DND-41 (cell line): ENCODE data around the gene DNASE1L3.
A peak's percentile ranks its signal among the peaks of the same experiment; 100 is the strongest.

Source experiments
- ATAC-seq: fragments of 200-7000 bp; cut with Tn5 transposase; 3 replicates; pipeline ENCODE4 v1.9.1; 2021; ENCODE audit warnings: low read depth; ENCODE audit not compliant: insufficient read depth
- DNase-seq: peaks from one replicate; pipeline ENCODE4 v3.0.0-alpha.2; 2020
- H2AFZ ChIP-seq: 2 replicates; pipeline ENCODE4 v1.6.0; 2012; ENCODE audit warnings: low read depth, low read length
- H3K27ac ChIP-seq: 2 replicates; pipeline ENCODE4 v1.5.1; 2012; ENCODE audit warnings: low read length, inconsistent platforms
- H3K27me3 ChIP-seq: fragments of 200-600 bp; sonication (generic); 2 replicates; pipeline ENCODE4 v1.6.0; 2012; ENCODE audit warnings: low read length, mild to moderate bottlenecking, inconsistent platforms; ENCODE audit not compliant: insufficient read depth, poor library complexity
- H3K36me3 ChIP-seq: 2 replicates; pipeline ENCODE4 v1.5.1; 2012; ENCODE audit warnings: low read length, inconsistent platforms; ENCODE audit not compliant: insufficient read depth
- H3K4me1 ChIP-seq: 2 replicates; pipeline ENCODE4 v1.5.1; 2012; ENCODE audit warnings: mild to moderate bottlenecking, low read length; ENCODE audit not compliant: insufficient read depth
- H3K4me2 ChIP-seq: 2 replicates; pipeline ENCODE4 v1.6.0; 2012; ENCODE audit warnings: mild to moderate bottlenecking, moderate library complexity, low read length, inconsistent platforms; ENCODE audit not compliant: insufficient read depth
- H3K4me3 ChIP-seq, 2 experiments: fragments of 200-600 bp in 1 of 2; shearing (Covaris generic) in 1 of 2; 2 replicates each; pipeline ENCODE4 v1.5.1; 2012 to 2016; ENCODE audit warnings: inconsistent platforms in 2 of 2, low read length in 2 of 2, mild to moderate bottlenecking in 2 of 2, low read depth in 1 of 2, moderate library complexity in 1 of 2
- H3K79me2 ChIP-seq: 2 replicates; pipeline ENCODE4 v1.6.0; 2012; ENCODE audit warnings: low read length, inconsistent platforms; ENCODE audit not compliant: insufficient read depth
- H3K9ac ChIP-seq: 2 replicates; pipeline ENCODE4 v1.6.0; 2012; ENCODE audit warnings: low read depth, mild to moderate bottlenecking, inconsistent platforms, low read length, moderate library complexity
- H3K9me3 ChIP-seq: 2 replicates; pipeline ENCODE4 v1.5.1; 2012; ENCODE audit warnings: low read length, moderate library complexity, mild to moderate bottlenecking, inconsistent platforms; ENCODE audit not compliant: insufficient read depth, severe bottlenecking
- H4K20me1 ChIP-seq: 2 replicates; pipeline ENCODE4 v1.6.0; 2012; ENCODE audit warnings: low read length; ENCODE audit not compliant: insufficient read depth
- EZH2 ChIP-seq: IDR thresholded peaks from 3 replicates; pipeline ENCODE4 v1.6.1; 2012; ENCODE audit warnings: borderline replicate concordance, low read depth, mild to moderate bottlenecking, moderate library complexity, low read length, inconsistent platforms; ENCODE audit not compliant: severe bottlenecking
- TF ChIP-seq, protein P1 (sequence below): IDR thresholded peaks from 2 replicates; pipeline ENCODE4 v1.5.1; 2012; ENCODE audit warnings: borderline replicate concordance, low read length, moderate library complexity, mild to moderate bottlenecking; ENCODE audit not compliant: poor library complexity, severe bottlenecking; ENCODE audit errors: extremely low read depth

DNASE1L3 gene

GRCh38 chr3:58167431-58168351 is 43.1 kb downstream of the DNASE1L3 start:
- Histone ChIP-seq H3K27ac (no peak overlapping the region), H3K4me1 (no peaks in the 10 kb centered on the region), H3K9me3 (no peaks in the 10 kb centered on the region), H3K4me2 (no peak overlapping the region), H3K9ac (no peak overlapping the region), H3K4me3 (no peak overlapping the region), H3K27me3 (no peaks in the 10 kb centered on the region), H2AFZ (no peak overlapping the region), H4K20me1 (no peaks in the 10 kb centered on the region), H3K79me2 (no peaks in the 10 kb centered on the region), H3K36me3 (peaks cover 66% of the 10 kb centered on the region)
- ATAC-seq: peak; percentile 95
- DNase-seq: peak; percentile 71
- TF ChIP-seq EZH2: no peak
- TF ChIP-seq, protein P1, sequence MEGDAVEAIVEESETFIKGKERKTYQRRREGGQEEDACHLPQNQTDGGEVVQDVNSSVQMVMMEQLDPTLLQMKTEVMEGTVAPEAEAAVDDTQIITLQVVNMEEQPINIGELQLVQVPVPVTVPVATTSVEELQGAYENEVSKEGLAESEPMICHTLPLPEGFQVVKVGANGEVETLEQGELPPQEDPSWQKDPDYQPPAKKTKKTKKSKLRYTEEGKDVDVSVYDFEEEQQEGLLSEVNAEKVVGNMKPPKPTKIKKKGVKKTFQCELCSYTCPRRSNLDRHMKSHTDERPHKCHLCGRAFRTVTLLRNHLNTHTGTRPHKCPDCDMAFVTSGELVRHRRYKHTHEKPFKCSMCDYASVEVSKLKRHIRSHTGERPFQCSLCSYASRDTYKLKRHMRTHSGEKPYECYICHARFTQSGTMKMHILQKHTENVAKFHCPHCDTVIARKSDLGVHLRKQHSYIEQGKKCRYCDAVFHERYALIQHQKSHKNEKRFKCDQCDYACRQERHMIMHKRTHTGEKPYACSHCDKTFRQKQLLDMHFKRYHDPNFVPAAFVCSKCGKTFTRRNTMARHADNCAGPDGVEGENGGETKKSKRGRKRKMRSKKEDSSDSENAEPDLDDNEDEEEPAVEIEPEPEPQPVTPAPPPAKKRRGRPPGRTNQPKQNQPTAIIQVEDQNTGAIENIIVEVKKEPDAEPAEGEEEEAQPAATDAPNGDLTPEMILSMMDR: peak; percentile 91

DNA sequence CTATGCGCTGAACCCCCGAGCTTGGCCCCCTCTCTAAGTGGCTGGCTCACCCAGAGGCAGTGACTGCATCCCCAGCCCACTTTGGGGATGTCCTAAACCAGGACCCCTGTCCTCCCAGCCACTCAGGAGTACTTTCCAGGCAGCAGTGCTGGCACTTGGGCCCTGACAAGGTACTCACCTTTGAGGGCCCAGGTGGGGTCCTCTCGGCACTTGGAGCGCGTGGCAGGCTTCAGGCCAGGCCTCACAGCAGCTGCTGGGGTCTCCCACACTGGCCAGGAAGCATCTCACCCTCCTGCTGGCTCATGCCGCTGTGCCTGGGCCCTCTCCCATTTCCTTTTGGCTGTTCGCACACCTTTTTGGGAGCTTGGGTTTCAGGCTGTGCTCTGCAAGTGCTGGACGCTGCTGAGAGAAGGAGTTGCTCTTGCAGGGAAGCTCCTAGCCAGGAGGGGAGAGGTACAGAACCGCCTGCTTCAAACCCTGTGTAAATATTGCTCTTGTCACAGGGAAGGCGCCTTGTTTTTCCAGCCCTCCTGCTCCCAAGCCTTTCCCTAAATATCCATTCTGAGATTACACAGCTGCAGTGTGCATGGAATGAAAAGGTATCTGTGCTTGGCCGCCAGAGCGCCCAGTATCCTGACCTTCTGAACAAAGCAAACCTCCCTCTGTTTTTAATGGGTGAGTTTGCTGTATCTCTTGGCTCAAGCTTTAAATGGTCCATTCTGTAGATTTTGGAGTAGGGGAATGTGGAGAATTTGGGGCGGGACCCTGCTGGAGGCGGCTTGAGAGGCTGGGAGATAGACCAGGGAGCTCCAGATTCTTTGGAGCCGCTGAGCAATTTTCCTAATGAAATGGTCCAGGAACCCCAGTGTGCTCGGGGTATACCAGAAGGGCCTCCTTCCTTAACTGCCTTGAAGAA is 45.6 kb downstream of the DNASE1L3 start:
- TF ChIP-seq, protein P1: no peak
- no peak for TF ChIP-seq EZH2
- no peak overlapping the region for H3K4me3 ChIP-seq
- peaks cover 85% of the 10 kb centered on the region for H3K36me3 ChIP-seq
- H4K20me1 ChIP-seq: no peaks in the 10 kb centered on the region
- H3K4me1 ChIP-seq: no peaks in the 10 kb centered on the region
- no peak overlapping the region for H3K27ac ChIP-seq
- no peak overlapping the region for H3K9ac ChIP-seq
- no peak for DNase-seq
- H3K9me3 ChIP-seq: no peaks in the 10 kb centered on the region
- no peak overlapping the region for H3K4me2 ChIP-seq
- no peaks in the 10 kb centered on the region for H3K27me3 ChIP-seq
- ATAC-seq: no peak
- no peak overlapping the region for H2AFZ ChIP-seq
- no peaks in the 10 kb centered on the region for H3K79me2 ChIP-seq

DNA sequence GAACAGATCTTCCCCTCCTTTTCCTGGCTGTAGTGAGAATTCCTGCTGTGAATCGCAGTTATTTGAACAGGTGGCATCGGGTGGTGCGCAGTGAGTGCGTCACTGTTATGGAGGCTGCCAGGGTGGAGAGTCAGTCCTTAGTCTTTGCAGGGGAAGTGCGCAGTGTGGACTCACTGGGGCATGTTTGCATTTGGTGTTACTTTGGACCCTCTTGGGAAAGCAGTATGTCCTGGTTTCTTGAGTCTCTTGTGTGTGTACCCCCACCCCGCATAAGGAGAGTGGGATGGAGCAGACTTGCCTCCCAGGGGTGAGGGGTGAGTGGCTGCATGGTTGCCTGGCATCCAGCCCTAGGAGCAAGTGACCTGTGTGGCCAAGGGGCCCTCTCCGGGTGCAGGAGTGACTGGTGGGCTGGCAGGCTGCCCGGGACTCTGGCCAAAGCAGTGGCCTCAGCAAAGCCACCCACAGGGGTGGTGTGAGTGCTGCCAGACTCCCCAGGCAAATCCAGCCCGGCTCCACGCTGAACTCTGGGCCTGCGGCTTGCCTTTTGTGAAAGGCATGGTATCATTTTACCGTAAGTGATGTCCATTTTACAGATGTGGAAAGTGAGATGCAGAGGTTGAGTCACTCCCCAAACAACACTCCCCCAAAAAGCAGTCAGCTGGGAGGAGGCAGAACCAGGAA is 46.4 kb downstream of the DNASE1L3 start:
- Histone ChIP-seq H3K9me3 (no peaks in the 10 kb centered on the region), H3K27ac (no peak overlapping the region), H3K9ac (no peak overlapping the region), H3K27me3 (no peaks in the 10 kb centered on the region), H3K4me1 (no peaks in the 10 kb centered on the region), H3K36me3 (peaks cover 81% of the 10 kb centered on the region), H3K4me3 (no peak overlapping the region), H3K4me2 (no peak overlapping the region), H4K20me1 (no peaks in the 10 kb centered on the region), H3K79me2 (no peaks in the 10 kb centered on the region), H2AFZ (no peak overlapping the region)
- ATAC-seq (no peak), DNase-seq (no peak)
- no peak for TF ChIP-seq EZH2
- TF ChIP-seq, protein P1: no peak
